Upper lobe of left lung (tissue), 4 donors: ENCODE results near the gene OSBPL10.

ENCODE experiments used
- EP300 ChIP-seq, 4 donors: sonication (generic); formaldehyde crosslinking; IDR thresholded peaks; one replicate each; pipeline ENCODE4 v1.5.1; 2017; ENCODE audit warnings: antibody characterized with exemption in 4 of 4, control low read depth in 2 of 4
- POLR2A ChIP-seq, 4 donors: fragments of 450-650 bp; IDR thresholded peaks; one replicate each; pipeline ENCODE4 v1.5.1; 2016 to 2017; ENCODE audit warnings: antibody characterized with exemption in 4 of 4, mild to moderate bottlenecking in 2 of 4
- POLR2AphosphoS5 ChIP-seq, 2 donors: sonication (generic); formaldehyde crosslinking; IDR thresholded peaks; one replicate each; pipeline ENCODE4 v1.5.1; 2017; ENCODE audit warnings: antibody characterized with exemption in 2 of 2
- TF ChIP-seq, protein P1 (sequence below), 6 experiments: fragments of 450-650 bp in 4 of 6; fragments of 200-600 bp in 2 of 6; sonication (generic) in 2 of 6; IDR thresholded peaks; one replicate each; pipeline ENCODE4 v1.5.1; 2016 to 2019; ENCODE audit warnings: antibody characterized with exemption in 6 of 6

DNA sequence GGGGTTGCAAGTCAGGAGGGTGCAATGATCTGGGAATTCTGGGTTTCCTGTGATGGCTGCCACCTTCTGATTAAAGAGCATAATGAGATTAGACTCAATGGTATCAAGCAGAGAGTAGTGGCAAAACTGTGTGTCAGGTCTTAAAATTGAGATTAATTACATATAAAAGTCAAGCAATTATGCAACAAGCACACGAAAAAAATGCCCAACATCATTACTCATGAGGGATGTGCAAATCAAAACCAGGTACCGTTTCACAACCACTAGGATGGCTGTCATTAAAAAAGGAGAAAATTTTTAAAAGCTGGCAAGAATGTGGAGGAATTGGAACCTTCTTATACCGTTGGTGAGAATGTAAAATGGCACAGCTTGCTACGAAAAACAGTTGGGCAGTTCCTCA is 205.0 kb downstream of the OSBPL10 start:
- TF ChIP-seq, protein P1, sequence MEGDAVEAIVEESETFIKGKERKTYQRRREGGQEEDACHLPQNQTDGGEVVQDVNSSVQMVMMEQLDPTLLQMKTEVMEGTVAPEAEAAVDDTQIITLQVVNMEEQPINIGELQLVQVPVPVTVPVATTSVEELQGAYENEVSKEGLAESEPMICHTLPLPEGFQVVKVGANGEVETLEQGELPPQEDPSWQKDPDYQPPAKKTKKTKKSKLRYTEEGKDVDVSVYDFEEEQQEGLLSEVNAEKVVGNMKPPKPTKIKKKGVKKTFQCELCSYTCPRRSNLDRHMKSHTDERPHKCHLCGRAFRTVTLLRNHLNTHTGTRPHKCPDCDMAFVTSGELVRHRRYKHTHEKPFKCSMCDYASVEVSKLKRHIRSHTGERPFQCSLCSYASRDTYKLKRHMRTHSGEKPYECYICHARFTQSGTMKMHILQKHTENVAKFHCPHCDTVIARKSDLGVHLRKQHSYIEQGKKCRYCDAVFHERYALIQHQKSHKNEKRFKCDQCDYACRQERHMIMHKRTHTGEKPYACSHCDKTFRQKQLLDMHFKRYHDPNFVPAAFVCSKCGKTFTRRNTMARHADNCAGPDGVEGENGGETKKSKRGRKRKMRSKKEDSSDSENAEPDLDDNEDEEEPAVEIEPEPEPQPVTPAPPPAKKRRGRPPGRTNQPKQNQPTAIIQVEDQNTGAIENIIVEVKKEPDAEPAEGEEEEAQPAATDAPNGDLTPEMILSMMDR (IDR thresholded peaks at IDR 0.05) = no peak
- TF ChIP-seq POLR2A (IDR thresholded peaks at IDR 0.05) = no peak
- TF ChIP-seq POLR2AphosphoS5 (IDR thresholded peaks at IDR 0.05) = no peak
- no peak for TF ChIP-seq EP300 (IDR thresholded peaks at IDR 0.05)
